Peyer's patch (tissue), 4 donors: ENCODE data around the gene GFPT2.

Source experiments
- CTCF ChIP-seq, 6 experiments: fragments of 450-650 bp in 4 of 6; fragments of 200-600 bp in 2 of 6; sonication (generic) in 1 of 6; IDR thresholded peaks; one replicate each; pipeline ENCODE4 v1.5.1; 2017 to 2019; ENCODE audit warnings: antibody characterized with exemption in 6 of 6, mild to moderate bottlenecking in 3 of 6, moderate library complexity in 1 of 6
- POLR2A ChIP-seq, 2 donors: fragments of 450-650 bp; IDR thresholded peaks; one replicate each; pipeline ENCODE4 v1.5.1; 2017; ENCODE audit warnings: antibody characterized with exemption in 2 of 2, mild to moderate bottlenecking in 2 of 2, moderate library complexity in 2 of 2

- TF ChIP-seq POLR2A (IDR thresholded peaks at IDR 0.05) (no peak), CTCF (IDR thresholded peaks at IDR 0.05) (no peak)
Observed at GRCh38 chr5:180378438-180379344, 25.6 kb upstream of the GFPT2 start.
